NCI-H128 (cell line): ENCODE measurements around the gene KCTD8.
A peak's percentile ranks its signal among the peaks of the same experiment; 100 is the strongest.

Experiments
- DNase-seq: peaks from one replicate; lab custom pipeline; 2025; ENCODE audit not compliant: unreplicated experiment; lab: John Stamatoyannopoulos, UW

The KCTD8 gene

DNA sequence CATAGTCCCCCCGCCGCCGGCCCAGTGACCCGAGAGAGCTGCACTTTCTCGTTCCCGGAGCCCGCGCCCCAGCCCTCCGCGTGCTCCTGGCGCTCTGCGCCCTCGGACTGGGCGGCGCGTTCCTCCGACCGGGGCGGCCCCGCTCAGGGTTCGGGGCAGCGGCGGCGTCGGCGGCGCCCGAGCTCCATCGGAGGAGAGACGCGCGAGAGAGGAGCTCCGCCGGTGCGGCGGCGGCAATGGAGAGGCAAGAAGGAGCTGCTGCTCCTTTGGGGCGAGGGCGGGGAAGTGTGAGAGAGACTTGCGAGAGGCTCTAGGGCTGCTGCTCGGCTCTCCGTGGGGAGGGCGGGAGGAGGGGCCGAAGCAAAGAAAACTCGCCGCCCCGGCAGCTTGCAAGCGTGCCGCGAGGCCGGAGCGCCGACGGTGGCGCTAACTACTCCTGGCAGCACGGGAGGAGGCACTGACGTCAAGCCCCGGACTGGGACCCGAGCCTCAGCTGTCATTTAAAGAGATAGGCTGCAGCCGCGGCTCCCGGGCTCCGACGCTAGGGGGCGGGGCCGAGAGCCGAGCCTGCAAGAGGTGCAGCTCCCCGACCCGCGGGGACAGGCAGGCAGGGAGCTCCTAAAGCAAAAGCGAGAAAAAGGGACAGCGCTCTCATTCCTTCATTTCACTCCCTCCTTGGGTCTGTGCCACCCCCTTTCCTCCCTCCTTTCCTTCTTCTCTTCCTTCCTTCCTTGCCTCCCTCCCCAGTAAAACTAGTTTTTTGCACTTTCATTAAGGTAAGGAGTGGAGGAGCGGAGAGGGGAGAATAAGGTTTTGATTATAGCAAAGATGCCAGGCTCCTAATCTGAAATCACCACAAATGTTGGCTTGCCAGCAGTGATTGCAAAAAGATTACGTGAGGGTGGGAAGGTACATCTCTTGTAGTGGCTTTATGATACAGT, at the start of gene KCTD8:
Gene KCTD8 (minus strand): TSS at position 289 of the 941 bp plus-strand sequence.
- peak; percentile 7 for DNase-seq

DNA sequence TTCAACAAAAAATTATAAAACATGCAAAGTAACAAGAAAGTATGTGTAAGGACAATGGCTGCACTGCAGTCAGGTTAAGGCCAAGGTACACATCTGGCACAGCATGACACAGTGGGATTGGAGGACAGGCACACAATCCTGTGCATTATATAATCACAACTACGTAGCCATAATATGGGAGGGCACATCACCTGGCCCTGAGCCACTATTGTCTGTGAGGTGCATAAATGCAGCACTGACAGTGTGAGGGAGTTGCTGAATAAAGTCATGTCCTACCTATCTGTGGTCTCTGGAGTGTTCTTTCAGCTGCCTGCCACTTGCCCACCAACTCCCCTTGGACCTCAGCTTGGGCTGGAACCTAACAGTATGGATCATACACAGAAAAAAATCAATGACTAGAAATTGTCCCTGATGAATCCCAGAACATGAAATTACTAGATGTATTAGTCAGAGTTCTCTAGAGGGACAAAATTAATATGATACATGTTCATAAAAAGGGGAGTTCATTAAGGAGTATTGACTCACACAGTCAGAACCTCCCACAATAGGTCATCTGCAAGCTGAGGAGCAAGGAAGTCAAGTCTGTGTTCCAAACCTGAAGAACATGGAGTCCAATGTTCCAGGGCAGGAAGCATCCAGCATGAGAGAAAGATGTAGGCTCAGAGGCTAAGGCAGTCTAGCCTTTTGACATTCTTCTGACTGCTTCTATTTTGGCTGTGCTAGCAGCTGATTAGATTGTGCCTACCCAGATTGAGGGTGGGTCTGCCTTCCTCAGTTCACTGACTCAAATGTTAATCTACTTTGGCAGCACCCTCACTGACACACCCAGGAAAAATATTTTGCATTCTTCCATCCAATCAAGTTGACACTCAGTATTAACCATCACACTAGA, 46.4 kb upstream of the KCTD8 start:
- DNase-seq: no peak

DNA sequence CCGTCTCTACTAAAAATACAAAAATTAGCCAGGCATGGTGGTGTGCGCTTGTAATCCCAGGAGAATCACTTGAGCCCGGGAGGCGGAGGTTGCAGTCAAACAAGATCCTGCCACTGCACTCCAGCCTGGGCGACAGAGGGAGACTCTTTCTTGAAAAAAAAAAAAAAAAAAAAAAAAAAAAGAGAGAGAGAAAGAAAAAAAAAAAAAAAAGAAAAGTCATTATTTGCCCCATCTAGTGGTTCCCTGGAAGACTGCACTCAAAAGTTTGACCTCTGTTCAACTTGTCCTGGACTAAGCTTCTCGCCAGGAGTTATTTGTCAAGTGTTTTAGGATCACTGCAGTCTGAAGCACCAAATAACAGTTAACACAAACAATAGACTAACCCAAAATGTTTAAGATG, 45.3 kb upstream of the KCTD8 start:
- DNase-seq: no peak

DNA sequence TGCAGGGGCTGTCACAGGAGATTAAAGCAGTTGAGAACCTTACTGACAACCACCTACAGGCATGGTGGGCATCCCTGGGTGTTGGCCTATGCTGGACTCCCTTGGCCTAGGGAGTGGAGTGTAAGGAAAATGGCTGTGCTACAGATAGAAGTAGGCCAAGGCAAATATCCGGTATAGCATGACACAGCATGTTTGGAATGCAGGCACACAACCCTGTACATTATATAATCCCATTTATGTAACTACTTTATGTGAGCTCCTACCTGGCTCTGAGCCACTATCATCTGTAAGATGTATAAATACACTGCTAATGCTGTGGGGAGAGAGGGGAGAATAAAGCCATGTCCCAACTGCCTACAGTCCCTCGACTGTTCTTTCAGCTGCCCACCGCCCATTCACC, 38.7 kb upstream of the KCTD8 start:
- DNase-seq: no peak

DNA sequence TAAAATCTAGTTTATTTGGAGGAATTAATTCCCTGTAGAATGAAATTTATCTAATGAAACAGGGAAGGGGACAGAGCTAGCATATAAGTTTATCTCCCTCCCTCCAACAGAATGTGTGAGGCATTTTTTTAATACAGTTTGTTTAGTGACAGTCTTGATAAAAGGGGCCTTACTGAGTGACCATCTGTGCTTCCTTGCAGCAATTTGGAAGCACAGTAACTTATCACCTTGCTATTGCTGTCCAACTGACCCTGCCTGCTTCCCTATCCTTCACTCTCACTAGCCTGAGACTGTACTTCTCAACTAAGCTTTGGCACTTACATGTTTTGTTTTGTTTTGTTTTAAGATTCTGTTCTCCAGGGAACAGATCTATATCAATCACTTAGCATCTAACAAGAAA, 31.1 kb upstream of the KCTD8 start:
- no peak for DNase-seq

DNA sequence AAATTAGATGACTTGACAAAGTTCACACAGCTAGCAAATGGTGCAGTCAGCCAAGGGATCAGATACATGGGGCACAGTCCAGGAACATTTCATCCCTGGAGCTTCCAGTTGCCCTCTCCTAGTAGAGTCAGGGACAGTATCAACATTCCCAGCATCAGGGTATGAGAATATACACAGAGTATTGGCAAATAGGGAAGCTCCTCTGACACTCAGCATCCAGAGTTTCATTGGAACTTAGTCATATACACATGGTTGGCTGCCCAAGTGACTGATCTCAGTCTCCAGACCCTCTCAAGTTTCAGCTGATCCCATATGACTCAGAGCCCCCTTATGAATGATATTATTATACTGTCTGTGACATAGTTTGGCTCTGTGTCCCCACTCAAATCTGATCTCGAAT, 13.7 kb upstream of the KCTD8 start:
- no peak for DNase-seq

DNA sequence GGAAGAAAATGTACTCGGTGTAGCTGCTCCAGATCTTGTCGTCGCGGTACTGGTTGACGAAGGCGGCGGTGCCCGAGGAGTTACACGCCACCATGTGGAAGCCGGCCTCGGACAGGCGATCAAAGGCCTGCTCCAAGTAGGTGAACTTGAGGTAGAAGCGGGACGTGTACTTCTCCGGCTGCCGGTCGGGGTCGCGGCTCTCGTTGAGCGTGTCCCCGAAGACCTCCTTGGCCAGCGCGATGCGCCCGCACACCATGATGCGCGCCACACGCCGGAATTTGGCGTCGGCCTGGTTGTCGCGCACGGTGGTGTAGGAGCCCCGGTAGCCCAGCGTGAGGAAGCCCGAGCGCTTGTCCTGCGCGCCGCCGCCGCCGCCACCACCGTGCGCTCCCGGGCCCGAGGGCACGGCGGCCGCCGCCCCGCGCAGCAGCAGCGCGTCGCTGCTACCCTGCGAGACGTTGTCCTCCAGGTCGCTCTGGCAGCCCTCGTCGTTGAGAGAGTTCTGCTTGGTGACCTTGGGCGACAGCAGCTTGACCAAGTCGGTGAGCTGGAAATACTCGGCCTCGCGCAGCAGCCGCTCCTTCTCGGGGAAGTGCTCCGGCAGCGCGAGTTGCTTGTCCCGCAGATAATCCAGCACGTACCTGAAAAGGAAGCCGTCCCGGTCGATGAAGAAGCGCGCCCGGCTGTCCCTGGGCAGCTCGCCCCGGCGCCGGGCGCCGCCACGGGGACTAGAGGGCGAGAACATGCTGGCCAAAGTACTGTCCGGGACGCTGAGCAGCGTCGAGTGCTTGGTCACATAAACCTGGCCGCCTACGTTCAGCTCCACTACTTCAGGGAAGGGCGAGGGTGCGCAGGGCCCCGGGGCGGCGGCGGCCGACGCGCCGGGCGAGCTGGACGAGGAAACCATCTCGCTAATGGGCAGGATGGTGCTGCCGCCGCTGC, 775 bp downstream of the KCTD8 start:
- no peak for DNase-seq

DNA sequence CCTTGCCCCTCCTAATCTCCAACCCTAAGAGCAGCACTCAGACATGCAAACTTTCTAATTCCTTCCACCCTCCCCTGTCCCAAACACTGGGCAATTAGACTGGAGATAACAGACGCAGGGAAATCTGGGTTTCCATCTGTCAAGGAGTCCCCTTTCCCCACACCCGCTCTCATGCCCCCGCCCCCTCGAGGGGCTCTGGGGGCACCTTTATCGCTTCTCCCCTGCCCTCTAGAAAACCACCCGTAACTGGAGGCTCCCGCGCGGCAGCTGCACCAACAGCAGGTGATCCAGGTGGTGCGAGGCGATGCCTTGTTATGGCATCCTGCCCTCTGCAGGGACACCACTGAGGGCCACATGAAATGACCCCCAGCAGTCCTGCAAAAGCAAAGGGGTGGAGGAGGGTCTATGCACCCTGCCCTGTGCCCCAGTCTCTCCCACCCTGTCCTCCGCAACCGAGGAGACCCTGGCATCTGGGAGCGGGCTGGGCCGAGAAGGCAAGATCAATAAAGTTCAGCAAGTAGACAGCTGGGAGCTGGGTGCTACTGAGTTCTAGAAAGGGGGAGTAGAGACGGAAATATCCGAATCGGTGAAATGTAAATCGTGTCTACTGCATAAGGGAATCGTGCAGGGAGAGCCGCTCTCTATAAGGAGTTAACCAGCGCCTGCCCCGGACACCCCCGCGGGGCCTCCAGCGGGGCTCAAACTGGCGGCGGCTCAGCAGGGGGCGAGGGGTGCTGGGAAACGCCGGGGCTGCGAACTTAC, 1.6 kb downstream of the KCTD8 start:
- no peak for DNase-seq

DNA sequence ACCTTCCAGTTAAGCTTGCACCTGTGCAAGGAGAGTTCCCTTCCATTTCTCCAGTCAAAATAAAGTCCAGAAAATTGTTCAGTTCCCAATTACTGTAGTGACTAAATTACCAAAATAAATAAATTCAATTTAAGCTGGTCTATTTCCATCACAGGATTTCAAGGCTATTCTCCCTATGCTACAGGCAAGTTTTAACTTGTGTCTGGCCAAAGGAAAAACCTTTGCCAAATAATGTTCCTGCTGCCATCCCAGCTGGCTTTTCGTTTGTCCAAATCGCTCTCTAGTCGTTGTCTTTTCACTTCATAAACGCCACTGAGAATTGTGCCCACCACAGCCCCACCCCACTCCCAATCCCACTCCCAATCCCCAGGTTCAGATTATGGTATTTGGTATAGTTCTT, 2.4 kb downstream of the KCTD8 start:
- no peak for DNase-seq

DNA sequence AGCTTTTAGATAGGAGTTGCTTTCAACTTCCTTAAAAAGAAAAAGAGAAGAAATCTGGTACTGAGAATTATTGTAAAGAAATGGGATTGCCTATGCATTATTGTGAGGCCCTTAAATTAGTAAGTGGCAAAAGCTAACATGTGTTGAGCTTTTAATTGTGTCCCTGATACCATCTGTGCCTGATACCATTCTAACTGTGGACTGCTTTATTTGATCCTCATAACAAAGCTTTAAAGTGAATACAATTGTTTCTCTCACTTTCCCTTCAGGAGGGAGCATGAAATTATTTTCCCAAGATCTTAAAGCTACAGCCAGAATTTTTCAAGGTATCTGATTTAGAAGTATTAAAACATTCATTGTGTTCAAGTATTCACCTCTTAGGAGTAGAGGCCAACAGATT, 9.9 kb downstream of the KCTD8 start:
- DNase-seq: no peak

DNA sequence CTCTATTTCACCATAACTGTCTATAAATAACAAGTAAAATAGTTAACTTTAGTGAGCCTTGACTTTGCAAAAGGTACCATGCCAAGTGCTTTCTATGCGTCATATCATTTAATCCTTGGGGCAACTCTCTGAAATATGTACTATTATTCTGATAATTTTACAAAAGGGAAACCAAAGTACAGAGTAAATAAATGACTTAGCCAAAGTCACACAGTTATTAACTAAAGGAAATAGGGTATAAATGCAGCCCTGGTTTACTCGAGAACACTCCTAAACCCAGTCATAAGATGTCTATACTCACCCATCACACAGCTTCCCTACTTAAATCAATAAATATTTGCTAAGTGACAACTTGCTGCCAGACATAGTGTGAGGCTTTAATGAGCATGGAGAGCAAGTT, 14.4 kb downstream of the KCTD8 start:
- DNase-seq: no peak

DNA sequence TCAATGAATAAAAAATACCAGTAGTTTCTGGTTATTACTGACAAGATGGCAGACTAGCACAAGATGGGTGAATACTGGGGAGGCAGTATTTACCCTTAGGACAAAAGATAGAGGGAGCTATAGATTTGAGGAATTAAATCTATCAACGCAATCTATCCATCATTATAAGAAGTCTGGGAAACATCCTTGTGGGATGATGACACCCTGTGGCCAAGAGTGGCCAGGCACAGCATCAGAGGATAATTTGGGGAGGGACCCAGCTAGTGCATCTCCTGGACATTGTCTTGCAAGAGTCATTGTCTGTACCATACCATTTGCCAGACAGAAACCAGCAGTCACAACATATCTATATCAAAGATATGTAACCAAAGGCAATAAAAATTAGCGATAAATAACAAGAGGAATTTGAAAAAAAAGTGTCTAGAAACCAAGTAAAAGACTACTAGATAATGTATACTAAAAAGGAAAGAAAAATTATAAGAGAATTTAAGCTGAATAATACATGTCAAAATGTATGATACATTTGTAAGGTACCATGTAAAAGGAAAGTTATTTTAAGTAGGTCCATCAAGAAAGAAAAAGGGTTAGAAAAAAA, 22.9 kb downstream of the KCTD8 start:
- DNase-seq: no peak

DNA sequence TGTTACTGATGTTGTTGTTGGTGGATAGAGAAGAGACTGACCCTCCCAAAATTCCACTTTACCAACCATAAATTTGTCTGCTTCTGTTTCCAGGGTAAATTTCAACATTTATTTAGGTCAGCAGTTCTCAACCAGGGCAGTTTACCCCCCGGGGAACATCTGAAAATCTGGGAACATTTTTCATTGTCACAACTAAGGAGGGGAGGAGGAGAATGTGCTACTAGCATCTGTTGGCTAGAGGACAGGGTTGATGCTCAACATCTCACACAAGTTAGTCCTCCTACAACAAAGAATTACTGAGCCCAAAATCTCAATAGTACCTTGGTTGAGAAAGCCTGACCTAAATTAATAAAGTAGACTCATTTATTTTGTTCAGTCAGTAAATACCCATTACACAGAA, 25.7 kb downstream of the KCTD8 start:
- no peak for DNase-seq

DNA sequence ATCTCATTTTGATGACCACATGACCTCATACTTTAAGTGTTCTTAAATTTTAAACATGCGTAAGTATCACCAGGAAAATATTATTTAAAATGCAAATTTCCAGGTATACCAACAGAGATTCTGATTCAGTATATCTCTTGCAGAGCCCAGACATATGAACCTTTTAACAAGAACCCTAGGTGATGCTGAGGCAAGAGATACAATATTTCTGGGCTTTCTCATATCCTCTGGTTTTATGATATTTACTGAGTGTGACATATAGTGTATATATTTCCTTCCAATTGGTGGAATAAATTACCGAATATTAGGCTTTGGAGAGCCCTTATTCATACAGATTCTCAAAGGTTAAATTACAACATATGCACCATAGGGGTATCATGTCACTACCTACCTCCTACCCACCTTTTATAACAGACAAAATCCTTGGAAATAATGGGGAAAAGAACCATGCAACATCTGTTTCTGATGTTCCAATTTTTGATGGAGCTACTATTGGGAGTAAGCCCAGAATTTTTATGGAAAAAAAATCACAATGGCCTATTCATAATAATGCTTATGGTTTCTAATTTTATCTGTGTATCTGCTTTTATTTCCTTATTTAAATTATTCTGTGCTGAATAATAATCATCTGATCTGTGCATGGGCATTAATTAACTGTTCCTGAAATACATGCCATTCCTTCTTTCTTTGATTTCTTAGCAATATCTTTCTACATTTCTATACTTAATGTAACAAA, 27.1 kb downstream of the KCTD8 start:
- DNase-seq: no peak

DNA sequence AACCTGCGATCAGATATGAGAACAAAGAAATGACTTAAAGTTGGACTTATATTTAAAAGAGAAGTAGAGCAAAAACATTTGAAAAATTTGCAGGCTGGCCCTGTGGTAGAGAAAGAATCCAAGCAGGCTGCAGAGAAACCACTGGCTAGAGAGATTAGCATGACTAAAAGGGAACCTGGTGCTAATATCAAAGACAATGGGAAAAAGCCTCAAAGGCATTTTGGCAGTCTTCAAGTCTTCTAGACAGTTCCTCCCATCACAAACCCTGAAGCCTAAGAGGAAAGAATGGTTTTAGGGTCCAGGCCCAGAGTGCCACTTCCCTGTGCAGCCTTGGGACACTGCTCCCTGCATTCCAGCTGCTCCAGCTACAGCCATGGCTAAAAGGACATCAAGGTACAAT, 33.4 kb downstream of the KCTD8 start:
- DNase-seq: no peak

DNA sequence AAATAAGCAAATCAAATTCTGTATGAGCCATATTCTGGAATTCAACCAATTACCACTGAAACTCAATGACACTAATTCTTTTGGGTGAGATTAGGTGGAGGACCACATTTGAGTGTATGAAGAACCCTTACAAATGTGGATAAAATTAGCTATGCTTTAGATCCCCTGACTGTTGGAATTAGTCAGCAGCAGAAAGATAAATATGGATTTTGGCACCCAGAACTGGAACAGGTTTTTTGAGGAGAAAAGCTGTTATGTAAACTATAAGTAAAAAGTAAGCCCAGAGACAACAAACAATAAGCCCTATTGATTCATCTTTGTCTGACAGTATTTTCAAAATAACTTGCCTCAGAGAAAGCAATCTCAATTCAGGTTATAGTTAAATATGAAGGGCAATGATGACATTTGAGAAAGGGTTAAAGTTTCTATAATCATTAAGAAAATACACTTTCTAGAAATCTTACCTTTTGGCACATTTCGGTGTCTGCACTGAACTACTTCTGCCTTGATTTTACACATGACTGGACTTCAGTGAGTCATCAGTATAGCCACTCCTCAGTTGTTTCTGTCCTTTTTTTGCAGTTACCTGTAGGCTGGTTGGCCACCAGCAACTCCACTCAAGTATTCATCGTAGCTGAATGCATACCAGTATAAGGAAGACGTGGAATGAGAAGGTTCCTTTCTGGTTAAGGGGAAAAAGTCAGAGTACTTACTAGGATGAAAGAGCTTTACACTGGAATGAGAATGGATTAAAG, 80.0 kb downstream of the KCTD8 start:
- DNase-seq: no peak

DNA sequence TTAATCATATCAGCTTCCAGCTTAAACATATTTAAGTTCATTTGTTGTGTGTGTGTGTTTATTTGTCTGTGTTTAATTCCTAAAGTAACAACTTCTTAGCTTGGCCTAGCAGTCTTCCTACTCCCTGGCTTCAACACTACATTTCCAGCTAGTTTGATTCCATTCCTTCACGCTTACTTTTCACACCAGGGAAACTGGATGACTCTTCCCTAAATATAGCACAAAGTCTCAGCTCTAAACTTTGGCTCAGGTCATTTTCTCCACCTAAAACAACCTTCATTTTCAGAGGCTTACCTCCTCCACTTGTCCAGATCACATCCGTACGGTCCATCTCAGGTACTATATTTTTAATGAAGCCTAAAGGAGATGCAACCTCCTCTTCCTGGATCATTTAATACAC, 94.4 kb downstream of the KCTD8 start:
- DNase-seq: no peak

DNA sequence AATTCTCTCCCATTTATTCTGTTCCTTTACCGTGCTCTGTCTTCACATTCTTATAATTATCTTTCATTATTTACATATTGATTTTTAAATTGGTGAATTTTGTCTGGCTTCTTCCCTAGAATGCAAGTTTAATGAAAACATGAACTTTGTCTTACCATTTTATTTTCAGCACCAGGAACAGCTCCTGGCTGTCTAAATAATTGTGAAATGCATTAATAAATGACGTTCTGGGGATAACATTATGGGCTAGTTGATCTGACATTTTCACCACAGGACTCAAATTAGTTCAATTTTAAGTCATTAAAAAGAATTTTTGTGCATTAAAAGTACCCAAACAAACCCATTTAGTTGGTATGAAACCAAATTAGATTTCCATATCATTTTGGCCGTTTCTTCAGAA, 97.5 kb downstream of the KCTD8 start:
- no peak for DNase-seq
